GM19351 (cell line): Measurements from ENCODE around the gene COL8A1.
"Not testable (repeated sequence)": the region's sequence is repeated elsewhere in the genome, so short reads cannot be mapped to it uniquely, and the experiment has no call there.

ENCODE experiments used
- ATAC-seq: cut with Tn5 transposase; IDR thresholded peaks from one replicate; pipeline ENCODE4 v1.9.1; 2021; ENCODE audit warnings: mild to moderate bottlenecking, moderate library complexity; ENCODE audit not compliant: unreplicated experiment

COL8A1 gene

DNA sequence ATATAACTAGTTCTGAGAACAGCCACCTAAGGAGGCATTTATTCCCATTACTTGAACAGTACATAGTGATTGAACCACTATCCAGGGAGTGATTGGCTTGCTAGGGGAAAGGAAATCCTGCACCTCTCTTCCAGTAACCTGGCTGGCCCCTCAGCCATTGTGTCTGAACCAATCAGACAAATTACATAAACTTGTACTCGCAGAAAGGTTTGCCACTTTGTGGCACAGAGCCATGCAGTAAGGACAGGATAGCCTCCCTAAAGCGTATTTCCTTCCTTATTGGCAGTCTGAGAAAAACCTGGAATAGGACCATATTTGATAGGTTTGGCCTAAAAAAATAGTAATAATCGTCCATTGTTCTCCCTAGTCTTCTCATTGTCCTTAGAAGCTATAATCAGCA lies 198.3 kb downstream of the COL8A1 start:
- no peak for ATAC-seq

DNA sequence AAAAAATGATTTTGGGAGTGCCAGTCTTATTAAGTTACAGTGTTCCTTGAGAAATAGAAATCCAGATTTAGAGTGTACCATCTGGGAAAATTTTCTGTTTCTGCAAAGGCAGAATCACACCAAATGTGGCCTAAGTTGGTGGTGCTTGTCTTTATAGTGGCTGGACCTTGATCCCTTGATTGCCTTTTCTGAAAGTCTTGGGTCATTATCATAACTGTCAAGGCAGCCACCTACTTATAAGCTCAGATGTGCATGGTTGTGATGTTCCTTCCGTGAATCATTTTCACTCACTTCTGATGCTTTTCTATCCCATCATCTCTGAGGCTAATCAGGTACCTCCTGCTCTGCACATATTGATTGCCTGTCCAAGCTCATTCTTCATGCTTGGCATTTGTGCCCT lies 199.3 kb downstream of the COL8A1 start:
- ATAC-seq, result no peak

DNA sequence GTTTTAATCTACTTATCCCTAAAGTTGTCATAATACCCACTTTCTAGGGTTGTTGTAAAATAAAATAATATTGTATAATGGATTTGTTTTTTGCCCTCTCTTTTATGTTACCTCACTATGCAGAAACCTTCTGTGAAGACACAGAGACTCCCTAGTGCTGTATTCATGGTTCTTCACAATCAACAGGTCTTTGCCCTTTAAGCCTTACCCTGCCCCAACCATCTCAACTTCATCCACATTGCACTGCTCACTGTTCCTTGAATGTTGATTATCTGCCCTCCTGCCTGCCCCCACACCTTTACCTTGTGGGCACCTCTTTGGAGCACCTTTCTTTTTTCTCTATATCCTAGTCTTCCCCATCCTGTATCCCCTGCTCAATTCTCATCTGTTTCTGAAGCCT lies 200.4 kb downstream of the COL8A1 start:
- ATAC-seq, result no peak

DNA sequence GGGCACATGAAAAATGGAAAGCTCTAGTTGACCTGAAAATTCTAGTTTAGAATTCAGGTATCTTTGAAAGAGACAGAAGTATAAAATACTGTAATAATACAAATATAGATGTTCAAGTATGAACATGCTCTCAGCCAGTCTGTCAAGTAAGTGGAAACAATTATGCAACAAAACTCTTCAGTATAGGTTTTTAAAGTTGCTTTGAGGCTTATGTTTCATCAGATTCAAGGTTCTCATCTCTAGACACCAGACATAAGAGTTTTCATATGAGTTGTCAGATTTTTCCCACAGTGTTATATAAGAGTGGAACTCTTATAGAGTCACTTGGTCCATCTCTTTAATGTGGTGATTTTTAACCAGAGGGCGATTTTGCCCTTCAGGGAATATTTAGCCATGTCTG lies 201.2 kb downstream of the COL8A1 start:
- no peak for ATAC-seq

DNA sequence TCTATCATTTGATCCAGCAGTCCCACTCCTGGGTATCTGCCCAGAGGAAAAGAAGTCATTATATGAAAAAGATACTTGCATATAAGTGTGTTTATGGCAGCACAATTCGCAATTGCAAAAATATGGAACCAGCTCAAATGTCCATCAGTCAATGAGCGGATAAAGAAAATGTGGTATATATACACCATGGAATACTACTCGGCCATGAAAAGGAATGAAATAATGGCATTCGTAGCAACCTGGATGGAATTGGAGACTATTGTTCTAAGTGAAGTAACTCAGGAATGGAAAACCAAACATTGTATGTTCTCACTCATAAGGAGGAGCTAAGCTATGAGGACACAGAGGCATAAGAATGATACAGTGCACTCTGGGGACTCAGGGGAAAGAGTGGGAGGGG lies 203.6 kb downstream of the COL8A1 start:
- ATAC-seq, result not testable (repeated sequence)

DNA sequence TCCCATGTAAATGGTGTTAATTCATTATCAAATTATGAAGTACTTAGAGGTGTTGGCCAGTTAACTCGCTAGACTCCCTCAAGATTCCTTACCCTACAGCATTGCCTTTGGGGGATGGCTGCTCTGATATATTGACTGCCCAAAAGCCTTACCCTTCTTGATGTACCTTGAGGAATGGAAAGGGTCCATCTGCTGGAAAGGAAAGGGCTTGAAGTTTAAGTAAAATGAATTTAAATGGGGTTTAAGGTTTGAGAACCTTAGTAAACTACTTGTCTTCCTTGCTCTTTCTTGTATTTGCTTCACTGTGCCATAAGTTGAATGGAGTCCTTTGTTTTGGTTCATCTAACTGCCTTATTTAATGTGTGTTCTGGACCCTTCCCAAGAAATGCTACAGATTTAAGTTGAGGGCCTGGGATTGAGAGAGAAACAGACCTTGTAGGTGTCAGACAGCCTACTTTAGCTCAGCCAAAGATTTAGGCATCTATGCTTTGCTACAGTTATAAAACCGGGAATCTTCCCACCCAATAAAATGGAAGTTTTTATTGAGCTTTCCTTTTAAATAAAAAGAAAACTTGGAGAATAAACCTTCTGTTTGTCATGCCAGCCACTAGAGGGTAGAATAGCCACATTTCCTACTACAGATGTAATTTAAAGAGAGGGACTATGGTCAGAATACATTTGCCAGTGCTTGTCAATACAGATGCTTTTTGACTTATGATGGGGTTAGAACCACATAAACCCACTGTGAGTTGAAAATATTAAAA lies 204.6 kb downstream of the COL8A1 start:
- peak; percentile 60 for ATAC-seq

DNA sequence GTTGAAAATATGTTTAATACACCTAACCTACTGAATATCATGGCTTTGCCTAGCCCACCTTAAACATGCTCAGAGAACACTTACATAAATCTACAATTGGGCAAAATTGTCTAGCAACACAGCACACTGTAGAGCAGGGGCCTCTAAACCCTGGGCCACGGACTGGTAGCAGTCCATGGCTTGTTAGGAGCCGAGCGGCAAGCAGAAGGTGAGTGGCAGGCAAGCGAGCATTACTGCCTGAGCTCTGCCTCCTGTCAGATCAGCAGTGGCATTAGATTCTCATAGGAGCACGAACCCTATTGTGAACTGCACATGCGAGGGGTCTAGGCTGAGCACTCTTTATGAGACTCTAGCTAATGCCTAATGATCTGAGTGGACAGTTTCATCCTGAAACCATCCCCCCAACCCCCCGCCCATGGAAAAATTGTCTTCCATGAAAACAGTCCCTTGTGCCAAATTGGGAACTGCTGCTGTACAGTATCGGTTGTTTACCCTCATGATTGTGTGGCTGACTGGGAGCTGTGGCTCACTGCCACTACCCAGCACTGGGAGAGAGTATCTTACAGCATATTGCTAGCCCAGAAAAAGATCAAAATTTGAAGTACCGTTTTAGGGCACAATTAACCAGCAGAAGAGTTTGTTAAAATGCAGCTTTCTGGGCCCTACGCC lies 205.3 kb downstream of the COL8A1 start:
- no peak for ATAC-seq

DNA sequence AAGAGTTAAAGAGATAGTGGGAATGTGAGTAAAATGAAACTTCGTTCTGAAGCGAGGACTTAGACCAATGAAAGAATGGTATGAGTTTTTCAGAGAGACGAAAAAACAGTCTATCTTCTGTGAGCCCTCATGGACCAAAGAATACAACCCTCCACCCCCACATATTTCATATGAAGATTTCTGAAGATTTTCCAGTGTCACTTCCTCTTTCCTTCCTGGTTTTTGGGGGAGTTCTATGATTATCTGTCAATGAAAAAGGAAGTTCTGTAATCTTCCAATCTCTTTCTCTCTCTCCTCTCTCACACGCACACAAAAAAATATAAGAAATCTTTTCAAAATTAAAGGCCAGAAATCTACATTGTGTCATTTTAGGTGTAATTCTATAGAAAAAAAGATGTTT lies 206.9 kb downstream of the COL8A1 start:
- ATAC-seq, result no peak

DNA sequence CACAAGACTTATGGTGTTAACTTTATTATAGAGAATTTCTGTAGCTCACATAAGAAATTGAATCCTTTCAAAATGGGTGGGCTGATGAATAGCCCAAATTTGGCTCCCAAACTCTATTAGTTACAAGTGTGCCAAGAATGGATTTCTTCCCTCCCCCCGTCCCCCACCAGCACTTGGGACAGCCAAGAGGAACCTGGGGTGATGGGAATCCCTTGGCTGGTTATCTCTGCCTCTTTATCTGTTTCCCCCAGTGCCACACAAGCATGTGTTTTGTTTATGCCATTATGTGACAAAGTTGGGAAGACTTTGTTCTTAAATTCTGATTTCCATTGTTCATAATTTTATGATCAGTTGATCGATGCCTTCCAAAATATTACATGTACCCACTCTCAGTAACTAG lies 207.6 kb downstream of the COL8A1 start:
- no peak for ATAC-seq

DNA sequence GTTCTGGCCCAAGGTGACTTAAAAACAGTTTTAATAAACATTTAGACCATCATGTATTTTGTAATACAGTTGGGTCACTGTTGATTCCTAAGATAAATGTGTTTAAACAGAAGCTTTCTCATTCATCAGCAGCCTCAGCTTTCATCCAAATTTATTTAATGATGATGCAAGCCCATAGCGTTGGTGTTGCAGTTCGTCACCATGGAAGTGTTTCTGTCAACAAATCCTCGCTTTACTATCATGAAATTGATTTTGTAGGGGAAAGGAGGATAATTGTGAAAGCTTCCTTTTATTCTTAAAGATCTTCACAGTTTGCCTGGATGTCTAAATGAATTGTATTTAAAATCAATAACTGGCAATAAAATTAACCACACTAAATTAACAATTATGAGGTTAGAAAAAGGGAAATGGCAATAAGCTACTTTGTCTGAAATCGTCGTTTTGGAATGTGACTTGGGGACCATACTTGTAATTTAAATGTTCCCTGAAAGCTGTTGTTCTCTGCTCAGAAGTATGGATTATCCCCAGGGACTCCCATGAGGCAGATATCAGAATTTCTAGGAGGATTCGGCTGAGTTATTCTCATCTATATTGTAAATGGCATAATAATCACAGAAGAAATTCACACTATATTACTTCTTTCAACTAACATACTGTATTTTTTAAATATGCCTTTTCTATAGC lies 208.2 kb downstream of the COL8A1 start:
- ATAC-seq, result no peak

DNA sequence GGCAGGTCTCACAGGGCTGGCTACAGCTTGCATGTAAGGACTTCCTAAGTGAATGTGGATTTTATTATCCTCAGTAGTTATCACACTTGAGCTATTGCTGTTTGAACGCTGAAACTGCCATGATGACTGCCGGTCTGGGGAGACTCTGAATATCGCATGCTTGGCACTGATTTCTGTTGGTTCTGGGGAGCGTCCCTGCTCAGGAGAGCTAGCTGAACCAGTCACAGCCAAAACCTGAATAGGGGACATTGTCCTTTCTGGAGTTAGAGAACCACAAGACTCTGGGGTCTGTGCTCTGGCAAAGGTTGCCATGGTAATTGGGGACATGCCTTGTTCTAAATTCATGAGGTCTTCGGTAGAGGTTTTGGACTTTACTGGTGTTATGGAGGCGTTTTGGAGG lies 210.0 kb downstream of the COL8A1 start:
- no peak for ATAC-seq
